Measurements from ENCODE around the gene CD28. TPM values are rescaled to one million over a fixed set of nuclear protein-coding genes. Genes with fewer than 3 reads are reported as not detected.

Gene CD28
- total and polyA plus RNA-seq, 10 of the 15 experiments (the other 5 are each of a cell fraction or from before 2014, with no cell fraction given): 0.03 to 0.23 (median 0.04) TPM; not detected in 7

GRCh38 chr2:203739351-203739750 is 32.9 kb downstream of the CD28 start:
- SMC1A ChIA-PET (ENCODE audit: uncharacterized antibody, unreplicated experiment): interaction anchor here (2.0 kb wide), 1 partner anchor 20 kb away, joined by 5 read pairs; no protein-coding TSS in a partner anchor
- H3K4me1 ChIP-seq (ENCODE audit: control insufficient read depth, insufficient read depth, low read length): no peaks in the 10 kb centered on the region
- no peaks in the 10 kb centered on the region for H3K9me3 ChIP-seq (replicated peaks; ENCODE audit: control insufficient read depth, insufficient read depth, low read length)
- DNase-seq (ENCODE audit: low read depth, low spot score): no peak
- no peak for ATAC-seq
- H2AFZ ChIP-seq (ENCODE audit: control insufficient read depth, low read depth, low read length): no peak overlapping the region
- no peaks in the 10 kb centered on the region for H3K79me2 ChIP-seq (ENCODE audit: control insufficient read depth, insufficient read depth, low read length)
- in situ Hi-C loops (cut with MboI) (no loop called here), intact Hi-C loops (cut with micrococcal nuclease; ENCODE audit: unreplicated experiment) (no loop called here)
- H3K36me3 ChIP-seq (ENCODE audit: control insufficient read depth in 2 of 2, insufficient read depth in 2 of 2, low read length in 1 of 2): no peaks in the 10 kb centered on the region
- BruUV-seq (replicated peaks): no TSS peak
- POLR2A ChIA-PET: interaction anchor here (0.5 kb wide), 1 partner anchor 130 kb away, joined by 3 read pairs; no protein-coding TSS in a partner anchor
- CTCF ChIA-PET: no interaction called here
- no peaks in the 10 kb centered on the region for H4K20me1 ChIP-seq (ENCODE audit: control insufficient read depth, insufficient read depth)
- no peak for FAIRE-seq
- no peak overlapping the region for H3K4me3 ChIP-seq
- no peak overlapping the region for H3K4me2 ChIP-seq (ENCODE audit: control insufficient read depth, insufficient read depth)
- RAD21 ChIA-PET (ENCODE audit: unreplicated experiment): no interaction called here
- WGBS (ENCODE audit: insufficient coverage, insufficient replicate concordance, low lambda C conversion rate, missing lambda C conversion rate): 67% methylated on average over 2 of the region's 2 CpGs
- no peak overlapping the region for H3K9ac ChIP-seq (ENCODE audit: control insufficient read depth, insufficient read depth, low read length)
- no peak overlapping the region for H3K27ac ChIP-seq (ENCODE audit: control insufficient read depth, insufficient read depth)
- H3K27me3 ChIP-seq (replicated peaks in 1 of 2; ENCODE audit: control insufficient read depth in 2 of 2, insufficient read depth in 2 of 2, low read length in 1 of 2): no peaks in the 10 kb centered on the region; a peak in 1 of 4 replicates
- no peak for TF ChIP-seq HDGF (IDR thresholded peaks at IDR 0.05)
- no peak for TF ChIP-seq E2F4 (IDR thresholded peaks at IDR 0.05; ENCODE audit: low read depth, low read length)
- no peak for TF ChIP-seq NFIC (IDR thresholded peaks at IDR 0.05; ENCODE audit: low read depth, low read length)
- TF ChIP-seq, protein P1, sequence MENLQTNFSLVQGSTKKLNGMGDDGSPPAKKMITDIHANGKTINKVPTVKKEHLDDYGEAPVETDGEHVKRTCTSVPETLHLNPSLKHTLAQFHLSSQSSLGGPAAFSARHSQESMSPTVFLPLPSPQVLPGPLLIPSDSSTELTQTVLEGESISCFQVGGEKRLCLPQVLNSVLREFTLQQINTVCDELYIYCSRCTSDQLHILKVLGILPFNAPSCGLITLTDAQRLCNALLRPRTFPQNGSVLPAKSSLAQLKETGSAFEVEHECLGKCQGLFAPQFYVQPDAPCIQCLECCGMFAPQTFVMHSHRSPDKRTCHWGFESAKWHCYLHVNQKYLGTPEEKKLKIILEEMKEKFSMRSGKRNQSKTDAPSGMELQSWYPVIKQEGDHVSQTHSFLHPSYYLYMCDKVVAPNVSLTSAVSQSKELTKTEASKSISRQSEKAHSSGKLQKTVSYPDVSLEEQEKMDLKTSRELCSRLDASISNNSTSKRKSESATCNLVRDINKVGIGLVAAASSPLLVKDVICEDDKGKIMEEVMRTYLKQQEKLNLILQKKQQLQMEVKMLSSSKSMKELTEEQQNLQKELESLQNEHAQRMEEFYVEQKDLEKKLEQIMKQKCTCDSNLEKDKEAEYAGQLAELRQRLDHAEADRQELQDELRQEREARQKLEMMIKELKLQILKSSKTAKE (IDR thresholded peaks at IDR 0.05; ENCODE audit: low read depth, poor library complexity, severe bottlenecking): no peak
- TF ChIP-seq, protein P2, sequence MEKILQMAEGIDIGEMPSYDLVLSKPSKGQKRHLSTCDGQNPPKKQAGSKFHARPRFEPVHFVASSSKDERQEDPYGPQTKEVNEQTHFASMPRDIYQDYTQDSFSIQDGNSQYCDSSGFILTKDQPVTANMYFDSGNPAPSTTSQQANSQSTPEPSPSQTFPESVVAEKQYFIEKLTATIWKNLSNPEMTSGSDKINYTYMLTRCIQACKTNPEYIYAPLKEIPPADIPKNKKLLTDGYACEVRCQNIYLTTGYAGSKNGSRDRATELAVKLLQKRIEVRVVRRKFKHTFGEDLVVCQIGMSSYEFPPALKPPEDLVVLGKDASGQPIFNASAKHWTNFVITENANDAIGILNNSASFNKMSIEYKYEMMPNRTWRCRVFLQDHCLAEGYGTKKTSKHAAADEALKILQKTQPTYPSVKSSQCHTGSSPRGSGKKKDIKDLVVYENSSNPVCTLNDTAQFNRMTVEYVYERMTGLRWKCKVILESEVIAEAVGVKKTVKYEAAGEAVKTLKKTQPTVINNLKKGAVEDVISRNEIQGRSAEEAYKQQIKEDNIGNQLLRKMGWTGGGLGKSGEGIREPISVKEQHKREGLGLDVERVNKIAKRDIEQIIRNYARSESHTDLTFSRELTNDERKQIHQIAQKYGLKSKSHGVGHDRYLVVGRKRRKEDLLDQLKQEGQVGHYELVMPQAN (conservative IDR thresholded peaks at IDR 0.05): no peak
- no peak for TF ChIP-seq SIX5 (IDR thresholded peaks at IDR 0.05; ENCODE audit: low read depth, low read length, severe bottlenecking)
- no peak for TF ChIP-seq YY1 (IDR thresholded peaks at IDR 0.05; ENCODE audit: low read depth, low read length)
- TF ChIP-seq TCF3 (IDR thresholded peaks at IDR 0.05; ENCODE audit: borderline replicate concordance, insufficient read depth, low read depth, low read length): no peak
- TF ChIP-seq BACH1 (IDR thresholded peaks at IDR 0.05; ENCODE audit: borderline replicate concordance): no peak
- no peak for TF ChIP-seq WRNIP1 (IDR thresholded peaks at IDR 0.05; ENCODE audit: borderline replicate concordance, low read depth, low read length)
- no peak for TF ChIP-seq POLR2AphosphoS5 (IDR thresholded peaks at IDR 0.05; ENCODE audit: low read length)
- no peak for TF ChIP-seq ZNF217 (IDR thresholded peaks at IDR 0.05)
- no peak for TF ChIP-seq PKNOX1 (IDR thresholded peaks at IDR 0.05)
- no peak for TF ChIP-seq ASH2L (IDR thresholded peaks at IDR 0.05; ENCODE audit: borderline replicate concordance, low read depth)
- TF ChIP-seq ZNF207 (IDR thresholded peaks at IDR 0.05; ENCODE audit: borderline replicate concordance): no peak
- no peak for TF ChIP-seq YBX1 (IDR thresholded peaks at IDR 0.05)
- no peak for TF ChIP-seq PAX5 (IDR thresholded peaks at IDR 0.05; ENCODE audit: borderline replicate concordance, low read depth, low read length)
- TF ChIP-seq CEBPB (IDR thresholded peaks at IDR 0.05; ENCODE audit: borderline replicate concordance in 1 of 2, low read depth in 2 of 2, low read length in 2 of 2): no peak
- no peak for TF ChIP-seq SUPT20H (IDR thresholded peaks at IDR 0.05; ENCODE audit: borderline replicate concordance, control insufficient read depth, low read depth, low read length)

Measured in GM12878 (cell line).